ENCODE results near the gene WDTC1.

DNA sequence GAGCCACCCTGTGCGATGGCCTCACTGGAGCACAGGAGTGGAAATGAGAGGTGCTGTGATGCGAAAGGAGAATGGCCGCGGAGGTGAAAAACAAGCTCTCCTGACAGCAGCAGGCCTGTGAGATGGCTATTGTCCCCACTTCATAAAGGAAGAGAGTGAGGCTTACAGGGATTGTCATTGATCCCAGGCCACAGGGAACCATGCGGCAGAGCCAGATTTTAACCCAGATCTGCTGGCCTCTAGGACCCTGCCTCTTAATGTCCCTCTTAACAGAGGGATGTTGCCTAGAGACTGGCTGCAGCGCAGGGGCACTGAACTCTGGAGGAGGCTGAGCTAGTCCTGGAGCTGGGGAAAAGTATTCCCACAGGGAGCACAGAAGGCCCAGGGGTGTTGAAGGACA, 104.3 kb downstream of the WDTC1 start:
- TF ChIP-seq CTCF (IDR thresholded peaks at IDR 0.05) (no peak), POLR2AphosphoS5 (IDR thresholded peaks at IDR 0.05; ENCODE audit: low read depth, low read length) (no peak), SIN3A (IDR thresholded peaks at IDR 0.05; ENCODE audit: borderline replicate concordance, insufficient read depth, low read depth, low read length) (no peak)
- TF ChIP-seq, protein P1, sequence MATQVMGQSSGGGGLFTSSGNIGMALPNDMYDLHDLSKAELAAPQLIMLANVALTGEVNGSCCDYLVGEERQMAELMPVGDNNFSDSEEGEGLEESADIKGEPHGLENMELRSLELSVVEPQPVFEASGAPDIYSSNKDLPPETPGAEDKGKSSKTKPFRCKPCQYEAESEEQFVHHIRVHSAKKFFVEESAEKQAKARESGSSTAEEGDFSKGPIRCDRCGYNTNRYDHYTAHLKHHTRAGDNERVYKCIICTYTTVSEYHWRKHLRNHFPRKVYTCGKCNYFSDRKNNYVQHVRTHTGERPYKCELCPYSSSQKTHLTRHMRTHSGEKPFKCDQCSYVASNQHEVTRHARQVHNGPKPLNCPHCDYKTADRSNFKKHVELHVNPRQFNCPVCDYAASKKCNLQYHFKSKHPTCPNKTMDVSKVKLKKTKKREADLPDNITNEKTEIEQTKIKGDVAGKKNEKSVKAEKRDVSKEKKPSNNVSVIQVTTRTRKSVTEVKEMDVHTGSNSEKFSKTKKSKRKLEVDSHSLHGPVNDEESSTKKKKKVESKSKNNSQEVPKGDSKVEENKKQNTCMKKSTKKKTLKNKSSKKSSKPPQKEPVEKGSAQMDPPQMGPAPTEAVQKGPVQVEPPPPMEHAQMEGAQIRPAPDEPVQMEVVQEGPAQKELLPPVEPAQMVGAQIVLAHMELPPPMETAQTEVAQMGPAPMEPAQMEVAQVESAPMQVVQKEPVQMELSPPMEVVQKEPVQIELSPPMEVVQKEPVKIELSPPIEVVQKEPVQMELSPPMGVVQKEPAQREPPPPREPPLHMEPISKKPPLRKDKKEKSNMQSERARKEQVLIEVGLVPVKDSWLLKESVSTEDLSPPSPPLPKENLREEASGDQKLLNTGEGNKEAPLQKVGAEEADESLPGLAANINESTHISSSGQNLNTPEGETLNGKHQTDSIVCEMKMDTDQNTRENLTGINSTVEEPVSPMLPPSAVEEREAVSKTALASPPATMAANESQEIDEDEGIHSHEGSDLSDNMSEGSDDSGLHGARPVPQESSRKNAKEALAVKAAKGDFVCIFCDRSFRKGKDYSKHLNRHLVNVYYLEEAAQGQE (IDR thresholded peaks at IDR 0.05; ENCODE audit: insufficient read depth in 1 of 2, low read depth in 2 of 2, low read length in 1 of 2), result no peak
